NAMALWA (cell line): Measurements from ENCODE around the gene ADK.
A peak's percentile ranks its signal among the peaks of the same experiment; 100 is the strongest.

Source experiments
- DNase-seq: peaks from one replicate; pipeline ENCODE4 v3.0.0-alpha.2; 2015; ENCODE audit warnings: low spot score

Gene ADK

DNA sequence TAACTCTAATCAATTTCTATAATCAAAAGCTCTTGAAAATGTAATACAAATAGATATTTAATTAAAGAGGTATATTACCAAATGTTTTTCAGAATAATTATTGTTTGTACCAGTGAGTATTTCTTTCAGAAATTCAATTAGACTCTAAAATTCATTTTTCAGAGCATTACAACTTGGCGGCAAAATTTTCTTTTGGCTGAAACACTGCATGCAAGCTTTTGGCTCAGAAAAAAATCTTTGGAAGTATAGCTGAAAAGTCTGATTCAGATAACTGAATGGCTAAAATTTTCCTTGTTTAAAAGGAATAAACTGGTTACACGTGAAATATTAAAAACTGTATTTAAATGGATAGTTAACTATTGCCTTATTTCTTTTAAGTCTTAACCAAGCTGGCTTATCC, 472.8 kb downstream of the ADK start:
- DNase-seq: no peak

- no peak for DNase-seq
Measured at GRCh38 chr10:74624501-74624900, 473.5 kb downstream of the ADK start.

GRCh38 chr10:74628136-74628535, 477.1 kb downstream of the ADK start:
- DNase-seq: no peak

GRCh38 chr10:74634995-74635536, 484.0 kb downstream of the ADK start:
- no peak for DNase-seq

DNA sequence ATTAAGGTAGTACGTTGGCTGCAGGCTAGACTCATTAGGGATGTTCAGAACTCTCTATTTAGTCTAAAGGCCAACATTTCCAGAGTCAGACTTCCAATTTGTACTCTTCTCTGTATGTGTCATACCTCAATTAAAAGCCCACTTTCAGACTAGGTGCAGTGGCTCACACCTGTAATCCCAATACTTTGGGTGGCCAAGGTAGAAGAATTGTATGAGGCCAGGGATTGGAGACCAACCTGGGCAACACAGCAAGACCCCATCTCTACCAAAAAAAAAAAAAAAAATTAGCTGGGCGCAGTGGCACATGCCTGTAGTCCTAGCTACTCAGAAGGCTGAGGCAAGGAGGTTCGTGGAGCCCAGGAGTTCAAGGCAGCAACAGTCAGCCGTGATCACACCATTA, 484.6 kb downstream of the ADK start:
- no peak for DNase-seq

DNA sequence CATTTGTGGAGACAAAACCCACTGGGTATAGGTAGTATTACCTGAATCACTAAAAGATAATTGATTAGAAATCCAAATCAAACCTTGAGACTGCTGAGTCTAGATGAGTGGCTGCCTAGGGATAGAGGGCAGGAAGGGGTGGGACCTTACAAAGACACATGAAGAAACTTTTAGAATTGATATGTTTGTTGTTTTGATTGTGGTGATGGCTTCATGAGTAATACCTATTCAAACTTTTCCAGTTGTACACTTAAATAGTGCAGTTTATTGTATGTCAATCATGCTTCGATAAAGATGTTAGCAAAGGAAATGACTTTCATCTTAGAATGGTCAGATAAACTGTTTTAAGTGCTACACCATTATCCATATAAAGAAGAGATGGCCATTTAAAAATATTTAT, 486.7 kb downstream of the ADK start:
- no peak for DNase-seq

- peak; percentile 5 for DNase-seq
Measured at GRCh38 chr10:74640134-74640921, 489.3 kb downstream of the ADK start.

DNA sequence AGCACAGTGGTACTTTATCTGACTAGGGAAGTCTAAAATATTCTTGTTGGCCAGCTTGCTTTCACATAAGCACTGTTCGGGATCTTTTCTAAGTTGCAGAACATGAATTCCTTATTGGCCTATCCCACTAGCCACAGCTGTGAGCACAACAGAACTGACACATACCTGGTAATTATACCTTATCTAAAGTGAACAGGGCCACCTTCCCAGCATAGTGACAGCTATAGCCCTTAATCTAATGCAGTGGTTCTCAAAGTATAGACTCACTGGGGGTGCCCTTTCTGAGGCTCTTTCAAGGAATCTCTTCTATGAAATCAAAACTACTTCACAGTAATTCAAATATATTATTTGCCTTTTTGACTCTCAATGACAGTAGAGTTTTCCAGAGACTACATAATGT, 490.6 kb downstream of the ADK start:
- no peak for DNase-seq

- DNase-seq: no peak
Measured at GRCh38 chr10:74642901-74643595, 492.0 kb downstream of the ADK start.

DNA sequence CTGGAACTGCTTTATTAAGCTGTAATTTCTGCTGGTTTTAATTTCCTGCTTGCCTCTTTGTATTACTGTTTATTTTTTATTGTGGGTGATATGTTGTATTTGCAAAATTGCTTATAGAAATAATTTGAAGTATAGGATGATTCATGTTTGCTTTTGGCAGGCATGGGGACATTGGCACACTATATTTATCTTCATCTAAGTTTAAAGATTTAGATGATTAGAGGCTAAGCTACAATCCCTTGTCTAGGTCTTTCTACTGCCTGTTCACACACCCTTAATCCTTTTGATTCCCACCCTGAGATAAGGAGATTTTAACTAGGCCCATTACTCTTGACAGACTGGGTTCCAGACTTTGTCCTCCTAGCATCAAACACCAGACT, 492.6 kb downstream of the ADK start:
- no peak for DNase-seq

GRCh38 chr10:74644738-74645137, 493.7 kb downstream of the ADK start:
- no peak for DNase-seq

DNA sequence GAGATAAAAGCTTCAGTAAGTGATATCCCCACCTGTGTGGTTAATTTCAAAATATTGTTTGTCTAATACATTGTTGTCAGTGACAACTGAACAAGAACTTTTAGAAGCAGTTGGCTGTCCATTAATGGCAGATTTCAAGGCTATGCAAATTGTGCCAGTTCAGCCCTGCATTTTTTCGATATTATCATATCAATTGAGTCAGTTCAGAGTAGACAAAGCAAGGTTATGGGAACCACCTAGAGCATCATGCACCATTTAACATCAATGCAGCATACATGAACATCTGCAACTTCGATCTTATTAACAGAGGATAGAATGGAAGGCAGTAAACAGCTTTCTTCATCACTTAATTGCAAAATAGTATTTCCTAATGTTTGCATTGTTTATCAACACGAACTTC, 494.7 kb downstream of the ADK start:
- DNase-seq: no peak

DNA sequence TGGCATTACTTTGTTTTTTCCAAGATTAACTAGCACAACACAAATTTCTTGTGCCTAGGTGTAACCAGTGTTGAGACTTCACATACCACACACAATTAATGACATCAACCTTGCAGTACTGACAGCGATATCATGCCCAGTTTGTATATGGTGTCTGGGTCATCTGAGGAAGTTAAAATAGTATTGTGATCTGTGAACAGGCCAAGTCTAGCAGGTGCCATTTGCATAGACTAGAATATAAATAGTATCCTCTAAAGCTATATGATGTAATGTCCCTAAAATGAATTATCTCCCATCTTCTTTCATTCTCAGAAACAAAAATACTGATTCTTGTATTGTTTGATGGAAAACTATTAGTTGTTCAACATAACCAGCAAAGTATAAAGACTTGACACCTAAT, 499.6 kb downstream of the ADK start:
- peak; percentile 5 for DNase-seq

DNA sequence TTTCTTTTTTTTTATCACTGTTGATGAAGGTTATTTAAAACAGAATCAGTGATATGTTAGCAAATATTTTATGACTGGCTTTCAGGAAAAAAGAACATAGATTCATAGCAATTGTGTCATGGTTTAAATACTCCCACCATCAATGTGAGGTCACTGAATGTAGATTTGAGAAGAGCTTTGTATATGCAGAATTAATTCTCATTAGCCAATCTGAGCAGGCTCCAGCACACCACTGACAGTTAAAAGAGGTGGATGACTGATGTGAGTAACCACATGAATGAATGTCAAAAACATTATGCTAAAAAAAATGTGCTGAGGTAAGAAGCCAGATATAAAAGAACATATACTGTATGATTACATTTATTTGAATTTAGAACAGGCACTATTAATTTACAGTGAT, 500.5 kb downstream of the ADK start:
- DNase-seq: no peak

DNA sequence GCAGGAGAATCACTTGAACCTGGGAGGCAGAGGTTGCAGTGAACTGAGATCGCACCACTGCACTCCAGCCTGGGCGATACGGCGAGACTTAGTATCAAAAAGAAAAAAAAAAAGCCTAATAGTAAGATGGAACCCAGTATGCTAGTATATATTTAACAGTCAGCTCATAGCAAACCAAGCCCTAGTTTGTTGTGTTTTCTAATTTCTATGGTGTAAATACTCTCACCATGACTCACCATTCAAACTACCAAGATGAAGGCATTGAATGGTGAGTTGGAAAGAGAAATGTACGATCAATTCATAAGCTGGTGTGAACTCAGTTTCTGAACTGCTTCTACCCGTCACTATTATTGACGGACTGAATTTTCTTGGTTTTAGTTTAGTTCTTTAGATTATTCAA, 501.6 kb downstream of the ADK start:
- DNase-seq: no peak

GRCh38 chr10:74658511-74658910, 507.5 kb downstream of the ADK start:
- no peak for DNase-seq

GRCh38 chr10:74662635-74663034, 511.6 kb downstream of the ADK start:
- no peak for DNase-seq

GRCh38 chr10:74669210-74669609, 518.2 kb downstream of the ADK start:
- no peak for DNase-seq

DNA sequence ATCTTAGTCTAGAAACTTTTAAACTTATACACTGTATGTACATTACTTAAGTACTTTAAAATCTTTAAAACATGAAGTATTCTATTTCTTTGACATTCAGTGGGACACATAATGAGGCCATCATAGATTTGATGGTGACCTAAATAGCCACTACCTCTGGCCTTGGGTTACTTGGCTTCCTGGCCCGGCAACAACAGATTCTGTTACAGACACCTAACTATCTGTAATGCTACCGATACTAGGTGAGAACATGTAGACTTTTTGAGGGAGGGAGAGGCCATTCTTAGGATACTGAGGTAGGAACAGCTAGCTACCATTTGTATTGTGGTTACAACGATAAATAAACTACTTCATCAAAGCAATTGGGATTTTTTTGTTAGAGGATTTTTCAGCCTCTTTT, 520.7 kb downstream of the ADK start:
- no peak for DNase-seq

- DNase-seq: no peak
Measured at GRCh38 chr10:74672430-74673165, 521.6 kb downstream of the ADK start.

DNA sequence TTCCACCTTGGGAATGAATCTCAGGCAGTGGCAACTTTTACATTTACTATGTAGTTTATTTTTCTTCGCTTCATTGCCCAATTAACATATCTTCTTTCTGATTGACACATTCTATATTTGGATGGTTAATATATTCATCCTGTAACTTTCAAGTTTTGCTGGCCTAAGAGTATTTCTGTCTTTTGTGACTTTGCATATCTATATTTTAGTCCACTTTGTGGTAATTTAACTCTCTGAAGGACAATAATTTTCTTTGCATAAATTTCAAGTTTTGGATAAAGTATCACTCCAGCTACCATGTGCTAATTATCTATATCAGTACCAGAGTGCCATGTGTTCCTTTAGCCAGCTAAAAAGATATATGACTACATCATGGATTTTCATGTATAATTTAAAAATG, 523.9 kb downstream of the ADK start:
- DNase-seq: no peak

- DNase-seq: no peak
Measured at GRCh38 chr10:74675484-74675883, 524.5 kb downstream of the ADK start.

GRCh38 chr10:74677951-74678350, 526.9 kb downstream of the ADK start:
- no peak for DNase-seq
